ENCODE data around the gene BEGAIN.
A peak's percentile ranks its signal among the peaks of the same experiment; 100 is the strongest.

BEGAIN gene

DNA sequence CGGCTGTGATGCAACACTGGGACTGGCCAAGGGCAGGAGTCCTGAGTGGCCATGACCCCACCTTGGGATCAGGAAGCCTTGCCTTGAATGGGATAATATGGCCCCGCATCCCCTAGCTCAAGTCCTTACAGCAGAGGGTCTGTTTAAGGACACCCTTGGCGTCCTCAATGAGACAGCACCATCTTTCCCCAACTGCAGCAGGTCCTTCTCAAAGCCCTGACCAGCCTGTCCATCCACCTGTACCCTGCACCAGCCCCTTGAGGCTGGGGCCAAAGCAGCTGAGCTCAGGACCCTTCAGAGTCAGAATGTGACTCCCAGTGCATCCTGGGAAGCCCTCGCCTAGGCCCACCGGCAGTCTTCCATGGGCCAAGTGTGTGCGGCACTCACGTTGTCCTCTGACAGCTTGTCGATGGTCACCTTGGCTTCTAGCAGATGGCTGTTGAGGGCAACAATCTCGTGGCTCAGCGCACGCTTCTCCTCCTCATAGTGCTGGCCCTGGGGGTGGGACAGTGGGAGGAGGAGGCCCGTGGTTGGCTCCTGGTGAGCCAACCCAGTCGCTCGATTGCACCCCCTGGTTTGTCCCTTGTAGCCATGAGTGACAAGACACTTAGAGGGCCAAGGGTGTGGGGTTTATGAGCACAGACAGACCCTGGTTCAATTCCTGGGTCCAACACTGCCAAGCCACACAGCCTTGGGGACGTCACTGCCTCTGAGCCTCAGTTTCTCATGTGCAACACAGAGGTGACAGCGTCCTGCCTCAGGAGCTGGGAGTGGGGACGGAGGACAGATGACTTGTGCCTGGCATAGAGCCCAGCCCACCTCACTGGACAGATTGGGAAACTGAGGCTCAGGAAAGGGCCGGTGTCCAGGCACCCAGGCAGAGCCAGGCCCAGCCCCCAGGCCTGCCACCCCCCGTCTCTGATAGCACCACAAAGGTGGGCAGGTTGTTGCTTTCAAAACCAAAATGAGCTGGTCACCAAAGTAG is 43.5 kb downstream of the BEGAIN start:
- H4K91ac ChIP-seq (ENCODE audit: low read depth, low read length, poor library complexity), result no peak overlapping the region

DNA sequence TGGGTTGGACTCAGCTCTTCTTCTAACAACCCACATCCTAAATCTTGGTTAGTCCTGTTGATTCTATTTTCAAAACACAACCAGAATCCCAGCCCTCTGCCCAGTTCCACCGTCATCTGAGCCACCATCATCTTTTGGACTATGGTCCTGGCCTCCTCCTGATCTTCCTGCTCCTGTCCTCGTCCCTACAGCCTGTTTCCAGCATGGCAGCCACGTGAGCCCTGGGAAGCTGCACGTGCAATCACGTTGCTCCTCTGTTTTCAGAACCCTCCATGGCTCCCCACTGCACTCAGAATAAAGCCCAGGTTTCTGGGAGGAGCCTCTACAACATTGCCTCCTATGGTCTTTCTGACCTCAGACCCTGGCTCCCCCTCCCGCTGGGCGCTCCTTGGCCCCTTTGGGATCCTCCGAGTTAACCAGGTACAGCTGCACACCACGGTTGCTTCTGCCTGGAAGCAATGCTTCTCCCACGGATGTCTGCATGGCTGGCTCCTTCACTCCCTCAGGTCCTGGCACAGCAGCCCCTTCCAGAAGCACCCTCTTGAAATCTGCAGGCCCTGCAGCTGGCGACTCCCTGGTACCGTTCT is 44.5 kb downstream of the BEGAIN start:
- H2BK12ac ChIP-seq (ENCODE audit: low read length), result no peak overlapping the region
- peaks cover 4 to 11% of the 10 kb centered on the region in 2 donors for H3K4me1 ChIP-seq (ENCODE audit: control insufficient read depth in 2 of 2, insufficient read depth in 1 of 2, low read depth in 1 of 2, low read length in 2 of 2)
- no peak overlapping the region for H2BK15ac ChIP-seq (ENCODE audit: low read length)
- H3K4me2 ChIP-seq (ENCODE audit: insufficient read depth, low read length, poor library complexity, severe bottlenecking), result no peak overlapping the region
- peak overlapping the region; percentile 36 for H3K18ac ChIP-seq (ENCODE audit: low read length)
- H2AK5ac ChIP-seq (ENCODE audit: low read depth, low read length), result no peak overlapping the region
- no peak overlapping the region for H3K14ac ChIP-seq (ENCODE audit: low read length)
- H3K4me3 ChIP-seq (ENCODE audit: low read length in 2 of 2), result no peak overlapping the region
- peaks cover 0 to 6% of the 10 kb centered on the region in 2 donors for H3K36me3 ChIP-seq (replicated peaks in 1 of 2; ENCODE audit: control insufficient read depth in 2 of 2, insufficient read depth in 2 of 2, low read length in 2 of 2)
- no peak overlapping the region for H3K23ac ChIP-seq (ENCODE audit: low read depth, low read length, poor library complexity)
- no peak overlapping the region for H3K9ac ChIP-seq (ENCODE audit: low read depth, low read length, poor library complexity)
- H3K4ac ChIP-seq (ENCODE audit: low read length), result no peak overlapping the region
- H2AFZ ChIP-seq (ENCODE audit: low read length), result no peak overlapping the region
- no CpG with 5 or more reads among the region's 12 CpGs for WGBS, 2 donors (ENCODE audit: extremely low coverage in 2 of 2, insufficient read length in 2 of 2, insufficient replicate concordance in 1 of 2)
- H3K27ac ChIP-seq (replicated peaks; ENCODE audit: low read length), result no peak overlapping the region
- no peaks in the 10 kb centered on the region for H3K9me3 ChIP-seq (replicated peaks in 1 of 2; ENCODE audit: control insufficient read depth in 2 of 2, insufficient read depth in 1 of 2, low read depth in 1 of 2, low read length in 2 of 2)
- peaks cover 2% of the 10 kb centered on the region for H3K79me1 ChIP-seq (ENCODE audit: low read depth, low read length)
- H2BK120ac ChIP-seq (ENCODE audit: low read depth, low read length), result no peak overlapping the region
- DNase-seq (ENCODE audit: low spot score), result no peak
- peak overlapping the region; percentile 14 for H4K91ac ChIP-seq (ENCODE audit: low read depth, low read length, poor library complexity)
- H2BK5ac ChIP-seq (ENCODE audit: low read length), result no peak overlapping the region
- peaks cover 0 to 9% (median 3%) of the 10 kb centered on the region in 3 experiments for H3K27me3 ChIP-seq (ENCODE audit: control insufficient read depth in 3 of 3, insufficient read depth in 3 of 3, low read depth in 1 of 3, low read length in 3 of 3)
- H4K8ac ChIP-seq (ENCODE audit: low read depth, low read length), result no peak overlapping the region

More for the DNA sequence above, 43.5 kb downstream of the BEGAIN start:
- H3K9ac ChIP-seq (ENCODE audit: low read depth, low read length, poor library complexity), result peak overlapping the region; percentile 44
- peaks cover 2% of the 10 kb centered on the region for H3K79me1 ChIP-seq (ENCODE audit: low read depth, low read length)
- H3K9me3 ChIP-seq (replicated peaks in 1 of 2; ENCODE audit: control insufficient read depth in 2 of 2, insufficient read depth in 1 of 2, low read depth in 1 of 2, low read length in 2 of 2), result no peaks in the 10 kb centered on the region
- H3K14ac ChIP-seq (ENCODE audit: low read length), result peak overlapping the region; percentile 82
- H3K4ac ChIP-seq (ENCODE audit: low read length), result no peak overlapping the region
- H2AK5ac ChIP-seq (ENCODE audit: low read depth, low read length), result peak overlapping the region; percentile 47
- H2BK15ac ChIP-seq (ENCODE audit: low read length), result no peak overlapping the region
- H2BK5ac ChIP-seq (ENCODE audit: low read length), result no peak overlapping the region
- no peak overlapping the region for H4K8ac ChIP-seq (ENCODE audit: low read depth, low read length)
- peaks cover 0 to 9% (median 6%) of the 10 kb centered on the region in 3 experiments for H3K27me3 ChIP-seq (ENCODE audit: control insufficient read depth in 3 of 3, insufficient read depth in 3 of 3, low read depth in 1 of 3, low read length in 3 of 3)
- no peak for DNase-seq (ENCODE audit: low spot score)
- peak overlapping the region; percentile 27 for H3K18ac ChIP-seq (ENCODE audit: low read length)
- H2BK12ac ChIP-seq (ENCODE audit: low read length), result peak overlapping the region; percentile 90
- H2AFZ ChIP-seq (ENCODE audit: low read length), result no peak overlapping the region
- no peak overlapping the region for H3K27ac ChIP-seq (replicated peaks; ENCODE audit: low read length)
- peak overlapping the region; percentile 17 for H3K23ac ChIP-seq (ENCODE audit: low read depth, low read length, poor library complexity)
- H2BK120ac ChIP-seq (ENCODE audit: low read depth, low read length), result no peak overlapping the region
- peaks cover 4 to 11% of the 10 kb centered on the region in 2 donors for H3K4me1 ChIP-seq (ENCODE audit: control insufficient read depth in 2 of 2, insufficient read depth in 1 of 2, low read depth in 1 of 2, low read length in 2 of 2)
- peaks cover 0 to 6% of the 10 kb centered on the region in 2 donors for H3K36me3 ChIP-seq (replicated peaks in 1 of 2; ENCODE audit: control insufficient read depth in 2 of 2, insufficient read depth in 2 of 2, low read length in 2 of 2)
- no CpG with 5 or more reads among the region's 19 CpGs for WGBS, 2 donors (ENCODE audit: extremely low coverage in 2 of 2, insufficient read length in 2 of 2, insufficient replicate concordance in 1 of 2)
- no peak overlapping the region for H3K4me2 ChIP-seq (ENCODE audit: insufficient read depth, low read length, poor library complexity, severe bottlenecking)
- peak overlapping the region in 1 of 2 donors; percentile 2 for H3K4me3 ChIP-seq (ENCODE audit: low read length in 2 of 2)

DNA sequence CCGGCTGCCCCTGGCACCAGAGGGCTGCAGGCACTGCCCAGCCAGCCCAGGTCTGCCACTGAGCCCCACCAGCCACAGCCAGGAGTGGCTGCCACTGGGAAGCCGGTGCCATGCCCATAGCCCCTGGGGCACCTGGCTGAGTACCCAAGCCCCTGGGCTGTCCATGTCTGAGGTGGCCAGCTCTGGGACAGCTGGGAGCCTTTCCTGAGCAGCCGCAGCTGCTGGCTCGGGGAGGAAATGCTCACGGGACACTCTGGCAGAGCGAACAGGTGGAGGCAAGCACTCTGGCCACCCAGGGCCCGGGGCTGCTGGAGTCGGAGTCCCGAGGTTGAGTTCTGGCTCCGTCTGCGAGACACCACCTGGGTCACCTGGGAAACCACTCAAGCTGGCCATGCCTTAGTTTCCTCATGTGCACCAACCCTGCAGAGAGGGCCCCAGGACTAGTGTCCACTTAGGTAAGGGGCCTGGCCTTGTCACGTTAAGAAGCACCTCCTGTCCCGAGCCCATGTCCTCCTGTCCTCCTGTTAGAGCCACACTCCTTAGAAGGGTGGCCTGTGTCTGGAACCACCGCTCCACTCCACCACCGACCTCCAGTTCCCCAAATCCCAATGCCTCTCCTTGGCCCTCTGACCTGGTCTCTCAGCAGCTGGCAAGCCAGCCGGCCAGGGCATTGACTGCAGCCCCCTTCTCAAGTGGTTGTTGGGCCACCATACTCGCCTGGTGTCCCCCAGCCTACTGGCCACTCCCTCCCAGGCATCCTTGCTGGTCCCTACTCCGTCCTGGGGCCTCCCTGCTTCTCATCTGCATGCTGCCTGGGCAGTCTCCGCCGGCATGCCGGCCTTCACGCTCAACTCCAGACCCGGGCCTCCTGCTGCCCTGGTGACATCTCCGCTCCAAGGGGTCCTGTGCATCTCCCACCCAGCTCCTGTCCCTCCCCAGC is 45.3 kb downstream of the BEGAIN start:
- no peak overlapping the region for H3K9ac ChIP-seq (ENCODE audit: low read depth, low read length, poor library complexity)
- H3K18ac ChIP-seq (ENCODE audit: low read length), result peak overlapping the region; percentile 64
- peak overlapping the region; percentile 86 for H2AK5ac ChIP-seq (ENCODE audit: low read depth, low read length)
- peaks cover 4 to 10% of the 10 kb centered on the region in 2 donors for H3K4me1 ChIP-seq (ENCODE audit: control insufficient read depth in 2 of 2, insufficient read depth in 1 of 2, low read depth in 1 of 2, low read length in 2 of 2)
- H3K23ac ChIP-seq (ENCODE audit: low read depth, low read length, poor library complexity), result no peak overlapping the region
- H2BK12ac ChIP-seq (ENCODE audit: low read length), result peak overlapping the region; percentile 6
- no peak for DNase-seq (ENCODE audit: low spot score)
- peak overlapping the region; percentile 12 for H2BK5ac ChIP-seq (ENCODE audit: low read length)
- H4K8ac ChIP-seq (ENCODE audit: low read depth, low read length), result no peak overlapping the region
- H2AFZ ChIP-seq (ENCODE audit: low read length), result no peak overlapping the region
- H3K9me3 ChIP-seq (replicated peaks in 1 of 2; ENCODE audit: control insufficient read depth in 2 of 2, insufficient read depth in 1 of 2, low read depth in 1 of 2, low read length in 2 of 2), result no peaks in the 10 kb centered on the region
- no peak overlapping the region for H2BK15ac ChIP-seq (ENCODE audit: low read length)
- H4K91ac ChIP-seq (ENCODE audit: low read depth, low read length, poor library complexity), result no peak overlapping the region
- H3K14ac ChIP-seq (ENCODE audit: low read length), result peak overlapping the region; percentile 89
- no peak overlapping the region for H3K4ac ChIP-seq (ENCODE audit: low read length)
- H2BK120ac ChIP-seq (ENCODE audit: low read depth, low read length), result no peak overlapping the region
- H3K4me2 ChIP-seq (ENCODE audit: insufficient read depth, low read length, poor library complexity, severe bottlenecking), result no peak overlapping the region
- H3K27ac ChIP-seq (replicated peaks; ENCODE audit: low read length), result no peak overlapping the region
- WGBS, 2 donors (ENCODE audit: extremely low coverage in 2 of 2, insufficient read length in 2 of 2, insufficient replicate concordance in 1 of 2), result no CpG with 5 or more reads among the region's 24 CpGs
- H3K27me3 ChIP-seq (ENCODE audit: control insufficient read depth in 3 of 3, insufficient read depth in 3 of 3, low read depth in 1 of 3, low read length in 3 of 3), result peaks cover 0 to 3% (median 0%) of the 10 kb centered on the region in 3 experiments
- H3K4me3 ChIP-seq (ENCODE audit: low read length in 2 of 2), result no peak overlapping the region
- peaks cover 2% of the 10 kb centered on the region for H3K79me1 ChIP-seq (ENCODE audit: low read depth, low read length)
- peaks cover 0 to 6% of the 10 kb centered on the region in 2 donors for H3K36me3 ChIP-seq (replicated peaks in 1 of 2; ENCODE audit: control insufficient read depth in 2 of 2, insufficient read depth in 2 of 2, low read length in 2 of 2)

All from neuronal stem cell (in vitro differentiated cells).